ENCODE data around the gene LMAN2.
"Not testable (repeated sequence)": the region's sequence is repeated elsewhere in the genome, so short reads cannot be mapped to it uniquely, and the experiment has no call there.

The LMAN2 gene

DNA sequence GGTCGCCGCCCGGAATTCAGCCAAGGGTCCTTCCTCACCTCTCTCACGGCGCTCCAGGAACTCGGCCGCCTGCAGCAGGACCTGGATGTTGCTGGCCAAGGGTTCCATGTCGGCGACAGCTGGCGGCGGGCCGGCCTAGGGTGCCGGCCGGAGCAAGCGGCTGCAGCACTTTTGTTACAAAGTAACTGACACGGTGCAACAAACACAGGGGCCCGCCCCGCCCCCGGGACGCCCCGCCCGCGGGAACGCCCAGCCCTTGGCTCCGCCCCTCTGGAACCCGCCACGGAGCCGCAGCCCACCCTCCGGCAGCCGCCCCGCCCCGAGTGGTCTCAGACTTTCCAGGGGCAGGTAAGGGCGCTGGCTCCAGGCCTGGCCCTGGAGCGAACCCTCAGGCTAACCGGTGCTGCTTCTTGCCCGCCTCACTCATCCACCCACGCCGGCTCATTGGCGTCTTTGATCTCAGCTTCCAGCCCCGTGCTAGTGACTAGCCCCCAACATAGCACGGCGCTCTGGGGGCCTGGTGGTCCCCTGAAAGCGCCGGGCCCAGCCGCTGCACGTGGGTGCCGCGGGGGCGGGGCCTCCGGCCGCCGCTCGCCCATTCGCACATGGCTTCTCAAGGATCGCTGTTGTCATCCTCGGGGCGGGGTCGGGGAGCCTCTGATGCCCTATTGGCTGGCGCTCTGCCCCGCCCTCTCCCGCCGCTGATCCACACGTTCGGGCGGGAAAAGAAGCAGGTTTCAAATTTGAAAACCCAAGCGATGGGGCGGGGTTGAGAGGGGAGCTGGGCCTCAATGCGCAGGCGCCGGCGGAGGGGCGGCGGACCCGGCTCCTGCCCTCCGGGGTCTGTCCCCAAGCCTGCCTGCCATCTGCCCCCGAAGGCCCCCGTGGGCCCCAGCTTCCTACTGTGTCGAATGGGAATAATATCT lies 39.5 kb downstream of the LMAN2 start, which contains the start of gene MXD3:
MXD3 (minus strand) TSS at position 176 of the 926 bp plus-strand sequence; CDS start at position 108, 68 bp downstream.
- no peaks in the 10 kb centered on the region for H3K27me3 ChIP-seq (ENCODE audit: insufficient read depth, low read length)
- peaks cover 22% of the 10 kb centered on the region for H3K4me1 ChIP-seq (ENCODE audit: insufficient read depth, low read length)
- H3K4me3 ChIP-seq (ENCODE audit: low read length), result peak within 1 kb of the TSS; percentile 68
- peak within 1 kb of the TSS; percentile 77 for H2AFZ ChIP-seq (ENCODE audit: low read depth, low read length)
- H3K9me3 ChIP-seq (ENCODE audit: low read length), result no peaks in the 10 kb centered on the region
- peaks cover 17% of the 10 kb centered on the region for H3K36me3 ChIP-seq (ENCODE audit: insufficient read depth, low read length)

DNA sequence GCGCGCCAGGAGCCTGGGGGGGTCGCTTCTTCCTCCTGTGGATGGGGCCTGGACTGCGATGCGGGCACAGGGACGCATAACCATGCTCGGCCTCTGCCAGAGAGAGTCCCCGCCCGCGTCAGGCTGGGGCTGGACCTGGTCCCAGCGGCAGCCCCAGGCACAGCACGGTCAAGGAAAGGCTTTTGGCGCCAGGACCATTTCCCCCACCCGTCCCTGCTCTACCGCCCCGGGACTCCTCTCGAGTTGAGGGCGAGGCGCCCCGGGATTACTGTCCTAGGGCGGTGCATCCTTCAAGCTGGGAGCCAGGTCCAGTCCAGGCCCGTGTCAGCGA lies 40.1 kb downstream of the LMAN2 start:
- peaks cover 23% of the 10 kb centered on the region for H3K36me3 ChIP-seq (ENCODE audit: insufficient read depth, low read length)
- no peaks in the 10 kb centered on the region for H3K9me3 ChIP-seq (ENCODE audit: low read length)
- H2AFZ ChIP-seq (ENCODE audit: low read depth, low read length), result peak overlapping the region; percentile 77

GRCh38 chr5:177310757-177311391 lies 40.6 kb downstream of the LMAN2 start:
- peak overlapping the region; percentile 68 for H3K4me3 ChIP-seq (ENCODE audit: low read length)
- H3K27me3 ChIP-seq (ENCODE audit: insufficient read depth, low read length), result no peaks in the 10 kb centered on the region
- no peaks in the 10 kb centered on the region for H3K9me3 ChIP-seq (ENCODE audit: low read length)
- H3K36me3 ChIP-seq (ENCODE audit: insufficient read depth, low read length), result peaks cover 28% of the 10 kb centered on the region
- H3K4me1 ChIP-seq (ENCODE audit: insufficient read depth, low read length), result peaks cover 22% of the 10 kb centered on the region
- H2AFZ ChIP-seq (ENCODE audit: low read depth, low read length), result no peak overlapping the region

More for the DNA sequence above, 40.1 kb downstream of the LMAN2 start:
- peak overlapping the region; percentile 68 for H3K4me3 ChIP-seq (ENCODE audit: low read length)
- no peaks in the 10 kb centered on the region for H3K27me3 ChIP-seq (ENCODE audit: insufficient read depth, low read length)
- peaks cover 22% of the 10 kb centered on the region for H3K4me1 ChIP-seq (ENCODE audit: insufficient read depth, low read length)

GRCh38 chr5:177310332-177310731 lies 41.1 kb downstream of the LMAN2 start:
- Histone ChIP-seq H3K36me3 (ENCODE audit: insufficient read depth, low read length) (peaks cover 34% of the 10 kb centered on the region), H3K4me1 (ENCODE audit: insufficient read depth, low read length) (peaks cover 22% of the 10 kb centered on the region), H3K9me3 (ENCODE audit: low read length) (no peaks in the 10 kb centered on the region), H3K4me3 (ENCODE audit: low read length) (peak overlapping the region; percentile 68), H3K27me3 (ENCODE audit: insufficient read depth, low read length) (no peaks in the 10 kb centered on the region), H2AFZ (ENCODE audit: low read depth, low read length) (no peak overlapping the region)

DNA sequence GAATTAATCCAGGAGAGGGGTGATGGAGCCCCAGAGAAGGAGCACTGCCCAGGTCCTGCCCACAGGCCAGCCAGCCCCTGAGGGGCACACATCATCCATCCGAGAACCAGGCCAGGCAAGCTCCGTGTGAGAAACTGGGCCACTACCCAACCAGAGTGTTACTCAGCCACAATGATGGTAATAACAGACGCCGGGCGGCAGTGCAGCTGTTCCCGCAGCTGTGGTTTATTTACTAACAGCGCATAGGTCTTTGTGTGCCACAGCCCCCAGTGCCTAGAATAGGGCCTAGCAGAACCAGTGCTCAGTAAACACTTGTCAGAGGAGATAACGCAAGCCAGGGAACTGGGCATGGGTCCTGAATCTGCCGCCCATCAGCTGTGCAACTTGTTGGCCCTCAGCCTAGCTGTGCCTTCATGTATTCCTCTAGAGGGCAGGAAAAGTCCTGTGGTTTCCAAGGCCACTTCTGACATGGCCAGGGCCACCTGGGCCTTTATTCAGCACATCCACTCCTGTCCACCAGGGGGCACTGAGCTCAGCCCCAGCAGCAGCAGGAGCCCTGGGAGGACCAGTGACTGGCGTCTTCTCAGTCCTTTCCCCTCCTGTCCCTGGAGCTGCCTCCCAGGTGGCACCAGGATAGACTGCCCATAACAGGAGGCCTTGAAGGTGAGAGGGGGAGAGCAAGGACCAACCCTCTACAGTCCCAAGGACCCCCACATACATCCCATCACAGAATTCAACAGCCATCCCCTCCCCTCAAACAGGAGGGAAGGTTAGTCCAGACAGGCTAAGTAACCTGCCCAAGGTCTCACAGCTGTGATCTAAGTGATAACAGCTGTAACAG lies 41.9 kb downstream of the LMAN2 start:
- no peak overlapping the region for H2AFZ ChIP-seq (ENCODE audit: low read depth, low read length)
- no peaks in the 10 kb centered on the region for H3K9me3 ChIP-seq (ENCODE audit: low read length)
- peak overlapping the region; percentile 68 for H3K4me3 ChIP-seq (ENCODE audit: low read length)
- no peaks in the 10 kb centered on the region for H3K27me3 ChIP-seq (ENCODE audit: insufficient read depth, low read length)
- H3K36me3 ChIP-seq (ENCODE audit: insufficient read depth, low read length), result peaks cover 38% of the 10 kb centered on the region
- peaks cover 28% of the 10 kb centered on the region for H3K4me1 ChIP-seq (ENCODE audit: insufficient read depth, low read length)

DNA sequence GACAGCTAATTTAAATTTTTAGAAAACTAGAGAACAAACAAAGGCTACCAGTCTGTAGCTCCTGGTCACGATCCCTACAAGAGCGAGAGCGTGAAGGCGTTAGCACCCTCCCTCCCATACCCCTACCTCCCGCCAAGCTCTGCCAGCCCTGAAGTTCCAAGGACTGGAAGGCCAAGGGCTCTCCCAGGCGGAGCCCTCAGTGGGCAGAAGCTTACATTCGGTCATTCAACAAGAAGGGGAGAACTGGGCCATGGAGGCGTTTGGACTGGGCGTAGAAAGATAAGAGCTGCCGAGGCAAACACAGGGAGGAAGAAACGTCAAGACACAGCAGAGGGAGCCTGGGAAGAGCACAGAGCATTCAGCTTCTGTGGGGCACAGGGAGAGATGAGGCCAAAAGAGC lies 42.7 kb downstream of the LMAN2 start:
- peaks cover 34% of the 10 kb centered on the region for H3K4me1 ChIP-seq (ENCODE audit: insufficient read depth, low read length)
- peaks cover 38% of the 10 kb centered on the region for H3K36me3 ChIP-seq (ENCODE audit: insufficient read depth, low read length)
- no peak overlapping the region for H2AFZ ChIP-seq (ENCODE audit: low read depth, low read length)
- no peaks in the 10 kb centered on the region for H3K27me3 ChIP-seq (ENCODE audit: insufficient read depth, low read length)
- no peak overlapping the region for H3K4me3 ChIP-seq (ENCODE audit: low read length)
- H3K9me3 ChIP-seq (ENCODE audit: low read length), result no peaks in the 10 kb centered on the region

DNA sequence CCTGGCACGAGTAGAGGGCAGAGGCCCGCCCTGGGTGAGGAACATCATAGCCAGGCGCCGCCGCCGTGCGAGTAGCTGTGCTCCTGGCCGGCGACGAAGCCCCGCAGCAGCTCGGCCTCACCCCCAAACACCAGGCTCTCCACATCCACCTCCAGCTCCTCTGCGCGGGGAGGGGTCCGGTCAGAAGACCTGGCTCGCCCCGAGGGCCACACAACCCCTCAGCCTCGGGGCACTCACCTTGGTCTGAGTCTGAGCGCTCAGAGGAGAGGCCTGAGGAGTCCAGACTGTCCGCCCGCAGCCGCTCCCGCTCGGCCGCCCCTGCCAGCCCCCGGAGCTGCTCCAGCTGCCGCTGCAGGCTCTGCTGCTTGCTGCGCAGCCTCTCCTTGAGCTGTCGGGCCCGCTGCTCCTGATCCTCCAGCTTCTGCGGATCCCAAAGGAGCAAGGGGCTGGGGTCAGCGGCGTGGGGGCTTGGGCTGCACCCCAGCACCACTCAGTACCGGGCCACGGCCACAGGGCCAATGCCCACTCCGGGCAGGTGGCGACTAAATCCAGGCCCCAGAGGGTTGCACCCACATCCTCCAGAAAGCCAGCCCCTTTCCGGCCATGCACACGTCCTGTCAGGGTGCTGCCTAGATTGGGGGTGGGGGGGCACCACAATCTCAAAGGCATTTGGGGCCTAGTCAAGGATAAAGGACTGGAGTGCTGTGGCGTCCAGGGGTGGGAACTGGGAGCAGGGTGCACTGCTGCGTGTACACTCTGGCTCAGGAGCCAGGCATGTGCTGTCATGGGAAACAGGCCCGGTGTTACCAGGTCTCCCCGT lies 43.7 kb downstream of the LMAN2 start:
- no peaks in the 10 kb centered on the region for H3K27me3 ChIP-seq (ENCODE audit: insufficient read depth, low read length)
- no peak overlapping the region for H2AFZ ChIP-seq (ENCODE audit: low read depth, low read length)
- no peak overlapping the region for H3K4me3 ChIP-seq (ENCODE audit: low read length)
- peaks cover 32% of the 10 kb centered on the region for H3K4me1 ChIP-seq (ENCODE audit: insufficient read depth, low read length)
- no peaks in the 10 kb centered on the region for H3K9me3 ChIP-seq (ENCODE audit: low read length)
- H3K36me3 ChIP-seq (ENCODE audit: insufficient read depth, low read length), result peaks cover 38% of the 10 kb centered on the region

- no peak overlapping the region for H3K4me3 ChIP-seq (ENCODE audit: low read length)
- H3K36me3 ChIP-seq (ENCODE audit: insufficient read depth, low read length), result peaks cover 42% of the 10 kb centered on the region
- peaks cover 35% of the 10 kb centered on the region for H3K4me1 ChIP-seq (ENCODE audit: insufficient read depth, low read length)
- H3K9me3 ChIP-seq (ENCODE audit: low read length), result no peaks in the 10 kb centered on the region
- no peaks in the 10 kb centered on the region for H3K27me3 ChIP-seq (ENCODE audit: insufficient read depth, low read length)
- H2AFZ ChIP-seq (ENCODE audit: low read depth, low read length), result no peak overlapping the region
Measured at GRCh38 chr5:177306674-177307543, 44.6 kb downstream of the LMAN2 start.

DNA sequence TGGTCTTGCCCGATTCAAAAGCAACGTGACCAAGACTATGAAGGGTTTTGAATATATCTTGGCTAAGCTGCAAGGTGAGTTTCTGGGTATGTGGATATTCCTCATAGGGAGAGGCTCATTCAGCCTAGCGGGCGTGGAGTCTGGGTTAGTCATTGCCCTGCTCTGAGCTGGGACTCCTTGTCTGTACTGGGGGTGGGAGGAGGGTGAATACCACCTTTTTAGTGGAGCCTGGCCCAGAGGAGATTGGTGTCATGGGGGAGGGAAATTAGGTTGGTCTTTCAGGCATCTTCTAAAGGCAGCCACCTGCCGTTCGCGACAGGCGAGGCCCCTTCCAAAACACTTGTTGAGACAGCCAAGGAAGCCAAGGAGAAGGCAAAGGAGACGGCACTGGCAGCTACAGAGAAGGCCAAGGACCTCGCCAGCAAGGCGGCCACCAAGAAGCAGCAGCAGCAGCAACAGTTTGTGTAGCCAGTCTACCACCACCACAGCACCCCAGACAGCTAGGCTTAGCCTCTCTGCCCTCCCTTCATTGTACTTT lies 45.3 kb downstream of the LMAN2 start:
- H2AFZ ChIP-seq (ENCODE audit: low read depth, low read length); H3K9me3 ChIP-seq (ENCODE audit: low read length); H3K27me3 ChIP-seq (ENCODE audit: insufficient read depth, low read length); H3K4me3 ChIP-seq (ENCODE audit: low read length): not testable (repeated sequence)
- H3K36me3 ChIP-seq (ENCODE audit: insufficient read depth, low read length), result peaks cover 49% of the 10 kb centered on the region
- H3K4me1 ChIP-seq (ENCODE audit: insufficient read depth, low read length), result peaks cover 32% of the 10 kb centered on the region

DNA sequence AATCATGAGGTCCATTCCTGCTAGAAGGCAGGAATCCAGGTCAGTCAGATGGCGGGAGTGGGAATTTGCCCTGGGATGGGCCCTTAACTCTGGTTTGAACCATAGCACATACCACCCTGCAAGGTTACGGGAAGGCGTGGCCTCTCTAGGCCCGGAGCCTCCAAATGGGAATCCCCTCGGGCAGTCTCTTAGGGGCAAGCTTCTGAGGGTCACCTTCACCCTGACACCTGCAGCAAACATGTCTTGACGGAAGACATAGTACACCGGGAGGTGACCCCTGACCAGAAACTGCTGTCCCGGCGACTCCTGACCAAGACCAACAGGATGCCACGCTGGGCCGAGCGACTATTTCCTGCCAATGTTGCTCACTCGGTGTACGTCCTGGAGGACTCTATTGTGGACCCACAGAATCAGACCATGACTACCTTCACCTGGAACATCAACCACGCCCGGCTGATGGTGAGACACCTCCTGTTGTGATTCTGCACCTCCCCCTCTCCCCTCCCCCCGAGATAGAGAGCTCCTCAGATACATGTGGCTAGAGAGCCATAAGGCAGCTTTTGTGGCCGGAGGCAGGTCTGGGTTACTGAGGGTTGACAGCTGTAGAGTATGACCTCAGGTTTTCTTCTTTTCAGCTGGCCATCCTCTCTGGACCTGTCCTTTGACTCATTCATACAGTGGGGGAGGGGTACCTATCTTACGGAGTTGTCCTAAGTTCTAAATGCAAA lies 46.9 kb downstream of the LMAN2 start:
- Histone ChIP-seq H3K4me1 (ENCODE audit: insufficient read depth, low read length) (peaks cover 19% of the 10 kb centered on the region), H3K9me3 (ENCODE audit: low read length) (no peaks in the 10 kb centered on the region), H2AFZ (ENCODE audit: low read depth, low read length) (no peak overlapping the region), H3K27me3 (ENCODE audit: insufficient read depth, low read length) (no peaks in the 10 kb centered on the region), H3K36me3 (ENCODE audit: insufficient read depth, low read length) (peaks cover 52% of the 10 kb centered on the region), H3K4me3 (ENCODE audit: low read length) (peak overlapping the region; percentile 68)

GRCh38 chr5:177303925-177304391 lies 47.5 kb downstream of the LMAN2 start:
- Histone ChIP-seq H3K36me3 (ENCODE audit: insufficient read depth, low read length) (peaks cover 46% of the 10 kb centered on the region), H3K27me3 (ENCODE audit: insufficient read depth, low read length) (no peaks in the 10 kb centered on the region), H3K4me1 (ENCODE audit: insufficient read depth, low read length) (peaks cover 19% of the 10 kb centered on the region), H3K9me3 (ENCODE audit: low read length) (no peaks in the 10 kb centered on the region), H3K4me3 (ENCODE audit: low read length) (peak overlapping the region; percentile 68), H2AFZ (ENCODE audit: low read depth, low read length) (peak overlapping the region; percentile 84)

Measured in neuron (in vitro differentiated cells).